PC-9 (cell line): ENCODE data around the gene KLRG1. TPM values are rescaled to one million over a fixed set of nuclear protein-coding genes. Genes with fewer than 3 reads are reported as not detected.

ENCODE experiments used
- BruUV-seq: library from RNA; stranded (reverse); fragments of 400-500 nt; replicated peaks from 2 replicates; lab custom pipeline; 2021; lab: Mats Ljungman, UMichigan
- CTCF ChIA-PET: fragments of 300-600 bp; sonication (Branson Sonifier 250); formaldehyde crosslinking; loops from one replicate; lab custom pipeline; 2022; ENCODE audit warnings: antibody characterized with exemption; lab: Charles Lee
- POLR2A ChIA-PET: fragments of 300-600 bp; sonication (Branson Sonifier 250); formaldehyde crosslinking; loops from one replicate; lab custom pipeline; 2022; ENCODE audit warnings: antibody characterized with exemption; ENCODE audit not compliant: unreplicated experiment; lab: Charles Lee
- DNase-seq, 2 experiments: peaks; one replicate each; pipeline versions ENCODE4 v3.0.0 to v3.0.0-alpha.2; 2015 to 2022; ENCODE audit warnings: mixed read lengths in 1 of 2
- H2AFZ ChIP-seq: fragments of 200-600 bp; sonication (generic); 2 replicates; pipeline ENCODE4 v1.8.1; 2017; ENCODE audit warnings: antibody characterized with exemption
- H3F3A ChIP-seq: fragments of 200-600 bp; sonication (generic); 2 replicates; pipeline ENCODE4 v1.8.1; 2017; ENCODE audit warnings: antibody characterized with exemption, mild to moderate bottlenecking, low read depth; ENCODE audit not compliant: insufficient read depth
- H3K27ac ChIP-seq: fragments of 200-600 bp; sonication (generic); 2 replicates; pipeline ENCODE4 v1.6.1; 2016; ENCODE audit warnings: mixed run types
- H3K27me3 ChIP-seq: fragments of 200-600 bp; sonication (generic); 2 replicates; pipeline ENCODE4 v1.6.1; 2016; ENCODE audit warnings: low read depth, mixed run types; ENCODE audit not compliant: insufficient read depth
- H3K36me3 ChIP-seq: fragments of 200-600 bp; sonication (generic); 2 replicates; pipeline ENCODE4 v1.6.1; 2016; ENCODE audit warnings: low read depth, mixed run types
- H3K4me1 ChIP-seq: fragments of 200-600 bp; sonication (generic); replicated peaks from 2 replicates; pipeline ENCODE4 v1.6.1; 2016; ENCODE audit warnings: mixed run types; ENCODE audit not compliant: insufficient read depth
- H3K4me2 ChIP-seq: fragments of 200-600 bp; sonication (generic); 2 replicates; pipeline ENCODE4 v1.6.1; 2017; ENCODE audit warnings: mixed run types
- H3K4me3 ChIP-seq: fragments of 200-600 bp; sonication (generic); 2 replicates; pipeline ENCODE4 v1.6.1; 2016; ENCODE audit warnings: mixed run types
- H3K79me2 ChIP-seq: fragments of 200-600 bp; sonication (generic); 2 replicates; pipeline ENCODE4 v1.6.1; 2017; ENCODE audit warnings: low read depth, mixed run types
- H3K9me2 ChIP-seq: fragments of 200-600 bp; sonication (generic); 2 replicates; pipeline ENCODE4 v1.8.1; 2017; ENCODE audit warnings: mild to moderate bottlenecking; ENCODE audit not compliant: insufficient read depth
- H3K9me3 ChIP-seq: fragments of 200-600 bp; sonication (generic); 2 replicates; pipeline ENCODE4 v1.8.1; 2016; ENCODE audit warnings: low read depth; ENCODE audit not compliant: insufficient read depth
- H4K20me1 ChIP-seq: fragments of 200-600 bp; sonication (generic); 2 replicates; pipeline ENCODE4 v1.8.1; 2017; ENCODE audit not compliant: insufficient read depth
- CTCF ChIP-seq: fragments of 200-600 bp; sonication (generic); conservative IDR thresholded peaks from 2 replicates; pipeline ENCODE4 v1.6.1; 2017; ENCODE audit warnings: mixed run types, antibody characterized with exemption, mild to moderate bottlenecking, moderate library complexity
- EZH2 ChIP-seq: fragments of 200-600 bp; sonication (generic); IDR thresholded peaks from 2 replicates; pipeline ENCODE4 v1.8.0; 2017; ENCODE audit warnings: antibody characterized with exemption, low read depth
- intact Hi-C: fragments of 100-400 bp; cut with micrococcal nuclease; formaldehyde crosslinking; loops from one replicate; pipeline ENCODE4 v1.10.0; 2022; ENCODE audit not compliant: unreplicated experiment
- total RNA-seq: library from RNA; stranded (reverse); gene quantifications from 2 replicates; pipeline ENCODE4 v1.2.3, GENCODE V29; 2021

Gene KLRG1
- total RNA-seq, 1 experiment from 2014 or later, result 0.90 TPM

GRCh38 chr12:8946733-8947132 lies 42.6 kb upstream of the KLRG1 start:
- intact Hi-C loops, result loop anchor here (5.0 kb wide), 3 partner anchors 124 to 289 kb away; partner anchors contain the start of genes A2ML1 and RIMKLB
- Histone ChIP-seq H3K9me2 (no peaks in the 10 kb centered on the region), H3K27ac (no peak overlapping the region), H3K36me3 (peaks cover 41% of the 10 kb centered on the region), H3K79me2 (peaks cover 39% of the 10 kb centered on the region), H3K4me2 (peak overlapping the region; percentile 89; the same call in 1 of the 2 replicates), H2AFZ (no peak overlapping the region), H3K9me3 (no peaks in the 10 kb centered on the region), H3K4me3 (no peak overlapping the region), H3K27me3 (no peaks in the 10 kb centered on the region), H4K20me1 (no peaks in the 10 kb centered on the region), H3K4me1 (peaks cover 22% of the 10 kb centered on the region), H3F3A (peaks cover 6% of the 10 kb centered on the region; the same call in 1 of the 2 replicates)
- CTCF ChIA-PET, result no interaction called here
- no TSS peak for BruUV-seq
- TF ChIP-seq EZH2 (no peak), CTCF (no peak)
- POLR2A ChIA-PET, result no interaction called here
- DNase-seq, result no peak

- POLR2A ChIA-PET, result no interaction called here
- intact Hi-C loops, result loop anchor here (5.0 kb wide), 3 partner anchors 125 to 290 kb away; partner anchors contain the start of genes A2ML1 and RIMKLB
- CTCF ChIA-PET, result interaction anchor here (0.7 kb wide), 1 partner anchor 1769 kb away, joined by 3 read pairs; no protein-coding TSS in a partner anchor
Measured at GRCh38 chr12:8947737-8948136, 41.6 kb upstream of the KLRG1 start.

More at GRCh38 chr12:8947737-8948136, 41.6 kb upstream of the KLRG1 start:
- Histone ChIP-seq H3K4me3 (peak overlapping the region; percentile 93; the same call in 1 of the 2 replicates), H4K20me1 (no peaks in the 10 kb centered on the region), H3K4me1 (peaks cover 22% of the 10 kb centered on the region), H3K4me2 (peak overlapping the region; percentile 89), H3F3A (peaks cover 6% of the 10 kb centered on the region; the same call in 1 of the 2 replicates), H3K9me3 (no peaks in the 10 kb centered on the region), H3K9me2 (no peaks in the 10 kb centered on the region), H3K27ac (no peak overlapping the region), H2AFZ (no peak overlapping the region), H3K79me2 (peaks cover 39% of the 10 kb centered on the region), H3K27me3 (no peaks in the 10 kb centered on the region), H3K36me3 (peaks cover 32% of the 10 kb centered on the region)
- no peak for DNase-seq
- BruUV-seq, result no TSS peak
- TF ChIP-seq CTCF (no peak), EZH2 (no peak)
